ENCODE results near the gene TIMELESS.

DNA sequence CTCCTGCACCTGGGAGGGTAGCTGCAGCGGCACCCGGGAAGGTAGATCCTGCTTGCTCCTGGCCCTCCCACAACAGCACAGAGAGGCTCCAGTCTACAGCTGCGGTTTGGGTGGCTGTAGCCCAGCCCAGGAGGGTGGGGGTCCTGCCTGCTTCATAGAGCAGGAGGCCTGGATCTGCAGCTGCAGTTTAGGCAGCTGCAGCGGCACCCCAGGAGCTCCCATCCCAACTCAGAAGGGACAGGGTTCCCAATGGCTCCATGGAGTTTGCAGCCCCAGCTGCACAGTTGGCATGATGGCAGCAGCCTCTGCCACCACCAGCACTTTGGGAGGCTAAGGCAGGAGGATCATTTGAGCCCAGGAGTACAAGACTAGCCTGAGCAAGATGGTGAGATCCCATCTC is 38.5 kb downstream of the TIMELESS start:
- TF ChIP-seq, protein P1, sequence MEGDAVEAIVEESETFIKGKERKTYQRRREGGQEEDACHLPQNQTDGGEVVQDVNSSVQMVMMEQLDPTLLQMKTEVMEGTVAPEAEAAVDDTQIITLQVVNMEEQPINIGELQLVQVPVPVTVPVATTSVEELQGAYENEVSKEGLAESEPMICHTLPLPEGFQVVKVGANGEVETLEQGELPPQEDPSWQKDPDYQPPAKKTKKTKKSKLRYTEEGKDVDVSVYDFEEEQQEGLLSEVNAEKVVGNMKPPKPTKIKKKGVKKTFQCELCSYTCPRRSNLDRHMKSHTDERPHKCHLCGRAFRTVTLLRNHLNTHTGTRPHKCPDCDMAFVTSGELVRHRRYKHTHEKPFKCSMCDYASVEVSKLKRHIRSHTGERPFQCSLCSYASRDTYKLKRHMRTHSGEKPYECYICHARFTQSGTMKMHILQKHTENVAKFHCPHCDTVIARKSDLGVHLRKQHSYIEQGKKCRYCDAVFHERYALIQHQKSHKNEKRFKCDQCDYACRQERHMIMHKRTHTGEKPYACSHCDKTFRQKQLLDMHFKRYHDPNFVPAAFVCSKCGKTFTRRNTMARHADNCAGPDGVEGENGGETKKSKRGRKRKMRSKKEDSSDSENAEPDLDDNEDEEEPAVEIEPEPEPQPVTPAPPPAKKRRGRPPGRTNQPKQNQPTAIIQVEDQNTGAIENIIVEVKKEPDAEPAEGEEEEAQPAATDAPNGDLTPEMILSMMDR (IDR thresholded peaks at IDR 0.05): no peak
- TF ChIP-seq POLR2A (IDR thresholded peaks at IDR 0.05): no peak
